Heart left ventricle (tissue), 13 donors: ENCODE data around the gene DEPDC1B.

Experiments
- CTCF ChIP-seq, 12 donors: fragments of 200-600 bp; sonication (generic) in 4 of 12; IDR thresholded peaks; one replicate each; pipeline versions ENCODE4 v1.5.0 to v1.8.0; 2018 to 2022; ENCODE audit warnings: antibody characterized with exemption in 12 of 12, mild to moderate bottlenecking in 5 of 12
- POLR2A ChIP-seq, 2 donors: fragments of 450-650 bp; IDR thresholded peaks; one replicate each; pipeline ENCODE4 v1.6.1; 2017; ENCODE audit warnings: antibody characterized with exemption in 2 of 2, mild to moderate bottlenecking in 2 of 2, moderate library complexity in 2 of 2
- donor health status: ischemic (EF 13 %, LVEDD 7.1; RV severe dilation, severe dysfunction).
- donor health status: DM: no; HTN: yes; CAD: no.
- donor health status: DM: no; HTN: no; CAD: no.
- donor health status: ischemic (EF 25% LVEDD 6.9; RV normal size, moderate dysfunction).
- donor health status: ischemic (EF 25% LVEDD 5.7; RV mildly dilated, moderate dysfunction).
- donor health status: ischemic (EF 35%, LVEDD 5.7; RV mildly dilated, moderate dysfunction).
- donor health status: nonischemic (EF 11% LVEDD 7.7; RV severe dilation, severe dysfunction).
- donor health status: DM: yes; HTN: yes; CAD: no.
- donor health status: PGD.
- donor health status: ischemic (EF 29% LVEDD 5.4; RV normal size, mild dysfunction).
- donor health status: nonischemic (EF 23%, LVEDD 6.1; RV moderate dilation, normal function).

- TF ChIP-seq POLR2A (IDR thresholded peaks at IDR 0.05) (no peak), CTCF (IDR thresholded peaks at IDR 0.05) (peak; percentile 46 to 73 (median 64))
Measured at GRCh38 chr5:60668686-60669304, 31.2 kb downstream of the DEPDC1B start.
